HepG2 (cell line): ENCODE data around the gene DNAJA3. TPM values are rescaled to one million over a fixed set of nuclear protein-coding genes. Genes with fewer than 3 reads are reported as not detected.

ENCODE experiments used
- DDIT3 ChIP-seq: sonication (generic); formaldehyde crosslinking; IDR thresholded peaks from 2 replicates; pipeline ENCODE4 v1.4.0; 2020; ENCODE audit warnings: mild to moderate bottlenecking, missing genetic modification reagents
- ETV5 ChIP-seq: IDR thresholded peaks from 2 replicates; pipeline ENCODE4 v1.6.1; 2018; ENCODE audit warnings: missing biosample characterization, missing genetic modification reagents, inconsistent platforms, borderline replicate concordance
- EZH2 ChIP-seq: conservative IDR thresholded peaks from 2 replicates; pipeline ENCODE4 v1.6.1; 2012; ENCODE audit warnings: mild to moderate bottlenecking, low read depth, low read length, moderate library complexity
- GRHL1 ChIP-seq: sonication (generic); formaldehyde crosslinking; conservative IDR thresholded peaks from 2 replicates; pipeline ENCODE4 v1.8.0; 2022; ENCODE audit warnings: missing genetic modification reagents
- HOXD1 ChIP-seq: sonication (generic); formaldehyde crosslinking; IDR thresholded peaks from 2 replicates; pipeline ENCODE4 v1.5.0; 2020; ENCODE audit warnings: missing genetic modification reagents
- IRX3 ChIP-seq: sonication (generic); formaldehyde crosslinking; IDR thresholded peaks from 2 replicates; pipeline ENCODE4 v1.8.1; 2023; ENCODE audit warnings: mild to moderate bottlenecking, low read depth, missing genetic modification reagents, borderline replicate concordance
- MIXL1 ChIP-seq: IDR thresholded peaks from 2 replicates; pipeline ENCODE4 v1.6.1; 2016
- MNT ChIP-seq: fragments of 450-650 bp; IDR thresholded peaks from 2 replicates; pipeline ENCODE4 v1.6.1; 2016
- PRMT3 ChIP-seq: sonication (generic); formaldehyde crosslinking; IDR thresholded peaks from 2 replicates; pipeline ENCODE4 v1.8.1; 2022; ENCODE audit warnings: low read depth, mild to moderate bottlenecking, moderate library complexity, missing genetic modification reagents, borderline replicate concordance
- THYN1 ChIP-seq: sonication (generic); formaldehyde crosslinking; IDR thresholded peaks from 2 replicates; pipeline ENCODE4 v1.8.1; 2023; ENCODE audit warnings: low read depth, mild to moderate bottlenecking, moderate library complexity, missing genetic modification reagents, borderline replicate concordance
- ZFY ChIP-seq: sonication (generic); formaldehyde crosslinking; IDR thresholded peaks from 2 replicates; pipeline ENCODE4 v1.4.0; 2020; ENCODE audit warnings: missing genetic modification reagents
- ZGPAT ChIP-seq: IDR thresholded peaks from 2 replicates; pipeline ENCODE4 v1.6.1; 2016; ENCODE audit warnings: mild to moderate bottlenecking
- ZNF343 ChIP-seq: sonication (generic); formaldehyde crosslinking; IDR thresholded peaks from 2 replicates; pipeline ENCODE4 v1.4.0; 2020; ENCODE audit warnings: mild to moderate bottlenecking, missing genetic modification reagents
- ZNF512B ChIP-seq: sonication (generic); formaldehyde crosslinking; IDR thresholded peaks from 2 replicates; pipeline ENCODE4 v1.5.1; 2020; ENCODE audit warnings: missing genetic modification reagents, mild to moderate bottlenecking, borderline replicate concordance
- ZNF607 ChIP-seq: sonication (generic); formaldehyde crosslinking; IDR thresholded peaks from 2 replicates; pipeline ENCODE4 v1.5.1; 2020; ENCODE audit warnings: missing genetic modification reagents, mild to moderate bottlenecking, borderline replicate concordance
- polyA plus RNA-seq, 8 experiments: library from polyadenylated mRNA; depleted of rRNA in 3 of 8; stranded (reverse) in 7 of 8; unstranded in 1 of 8; fragments of >200 nt; fragmentation: Illumina TruSeq in 4 of 8; extraction: Trizol in 4 of 8; gene quantifications; 2 replicates each; pipeline versions ENCODE4 v1.2.1 to v1.2.3, GENCODE V29; 2011 to 2016; ENCODE audit warnings: low read depth in 4 of 8, missing spikeins in 1 of 8, mixed read lengths in 1 of 8; ENCODE audit not compliant: insufficient read depth in 1 of 8
- total RNA-seq, 5 experiments: library from RNA; depleted of rRNA; stranded (reverse); fragments of >200 nt; fragmentation: Illumina TruSeq; extraction: Trizol; gene quantifications; 2 replicates each; pipeline ENCODE4 v1.2.3, GENCODE V29; 2016; ENCODE audit warnings: low read depth in 1 of 5

The DNAJA3 gene
- total and polyA plus RNA-seq, 2 of the 13 experiments (the other 11 are each of a cell fraction or from before 2014, with no cell fraction given) = 77.0 to 83.3 TPM

GRCh38 chr16:4474192-4474961 lies 48.7 kb downstream of the DNAJA3 start, which contains the start of gene NMRAL1 (continued):
- TF ChIP-seq PRMT3 = no peak
- no peak for TF ChIP-seq ZNF512B (CRISPR knock-in tag)
- no peak for TF ChIP-seq EZH2
- no peak for TF ChIP-seq THYN1
- peak; percentile 34; the same call in 1 of the 2 replicates for TF ChIP-seq MIXL1 (CRISPR knock-in tag)
- TF ChIP-seq ZFY (CRISPR knock-in tag) = peak; percentile 61
- peak; percentile 71; the same call in 1 of the 2 replicates for TF ChIP-seq ZGPAT (CRISPR knock-in tag)
- no peak for TF ChIP-seq DDIT3
- TF ChIP-seq ETV5 (CRISPR knock-in tag) = peak; percentile 54; the same call in 1 of the 2 replicates
- TF ChIP-seq ZNF343 (CRISPR knock-in tag) = no peak
- 0 out of 2 replicates have a peak, but pooled peaks have one; percentile 29 for TF ChIP-seq ZNF607
- TF ChIP-seq MNT = peak; percentile 43; the same call in 1 of the 2 replicates
- TF ChIP-seq GRHL1 (CRISPR knock-in tag) = no peak
- no peak for TF ChIP-seq HOXD1 (CRISPR knock-in tag)
- TF ChIP-seq IRX3 (CRISPR knock-in tag) = no peak
